Activated T-cell treated with anti-CD3 and anti-CD28 coated beads for 24 hours (primary cell): ENCODE results near the gene HSD17B12.

Experiments used
- DNase-seq: peaks from one replicate; pipeline ENCODE4 v3.0.0-alpha.2; 2020; ENCODE audit warnings: low read depth

HSD17B12 gene

GRCh38 chr11:43688394-43688793, 7.9 kb downstream of the HSD17B12 start:
- no peak for DNase-seq

GRCh38 chr11:43689167-43689566, 8.6 kb downstream of the HSD17B12 start:
- no peak for DNase-seq

- no peak for DNase-seq
These were observed 10.6 kb downstream of the HSD17B12 start for GRCh38 chr11:43690929-43691725.

GRCh38 chr11:43691806-43692205, 11.3 kb downstream of the HSD17B12 start:
- DNase-seq, result no peak

GRCh38 chr11:43693069-43693468, 12.5 kb downstream of the HSD17B12 start:
- DNase-seq, result no peak

GRCh38 chr11:43693731-43694130, 13.2 kb downstream of the HSD17B12 start:
- DNase-seq, result no peak

GRCh38 chr11:43694477-43694876, 13.9 kb downstream of the HSD17B12 start:
- DNase-seq, result no peak

GRCh38 chr11:43697679-43698078, 17.1 kb downstream of the HSD17B12 start:
- no peak for DNase-seq

- no peak for DNase-seq
These were observed 19.3 kb downstream of the HSD17B12 start for GRCh38 chr11:43699870-43700269.

GRCh38 chr11:43706631-43707030, 26.1 kb downstream of the HSD17B12 start:
- DNase-seq, result no peak

GRCh38 chr11:43708776-43709175, 28.2 kb downstream of the HSD17B12 start:
- DNase-seq, result no peak

GRCh38 chr11:43709689-43710088, 29.2 kb downstream of the HSD17B12 start:
- DNase-seq, result no peak

- no peak for DNase-seq
These were observed 32.1 kb downstream of the HSD17B12 start for GRCh38 chr11:43712676-43713075.

GRCh38 chr11:43718373-43718772, 37.8 kb downstream of the HSD17B12 start:
- DNase-seq, result no peak

GRCh38 chr11:43723617-43724016, 43.1 kb downstream of the HSD17B12 start:
- no peak for DNase-seq

- DNase-seq, result no peak
These were observed 51.7 kb downstream of the HSD17B12 start for GRCh38 chr11:43732225-43732624.

GRCh38 chr11:43734256-43734655, 53.7 kb downstream of the HSD17B12 start:
- DNase-seq, result no peak

- DNase-seq, result no peak
These were observed 54.6 kb downstream of the HSD17B12 start for GRCh38 chr11:43735115-43735514.

- DNase-seq, result no peak
These were observed 55.4 kb downstream of the HSD17B12 start for GRCh38 chr11:43735961-43736360.

GRCh38 chr11:43736502-43737200, 56.1 kb downstream of the HSD17B12 start:
- DNase-seq, result no peak

GRCh38 chr11:43737201-43737590, 56.7 kb downstream of the HSD17B12 start:
- no peak for DNase-seq

GRCh38 chr11:43738600-43739409, 58.3 kb downstream of the HSD17B12 start:
- no peak for DNase-seq

GRCh38 chr11:43746670-43747069, 66.1 kb downstream of the HSD17B12 start:
- no peak for DNase-seq
